GM23338 (cell line): Measurements from ENCODE around the gene MACO1. TPM values are rescaled to one million over a fixed set of nuclear protein-coding genes. Genes with fewer than 3 reads are reported as not detected.

Source experiments
- ATAC-seq: fragments of 200-7000 bp; cut with Tn5 transposase; 3 replicates; pipeline ENCODE4 v1.9.1; 2020
- DNase-seq: peaks from one replicate; pipeline ENCODE4 v3.0.0-alpha.2; 2015; ENCODE audit warnings: low spot score
- H2AFZ ChIP-seq: fragments of 200-600 bp; sonication (generic); 2 replicates; pipeline ENCODE4 v1.8.0; 2016; ENCODE audit warnings: antibody characterized with exemption, mild to moderate bottlenecking, moderate library complexity
- H3F3A ChIP-seq: fragments of 200-600 bp; sonication (generic); replicated peaks from 2 replicates; pipeline ENCODE4 v1.8.0; 2017; ENCODE audit warnings: antibody characterized with exemption, mixed run types, low read depth
- H3K27ac ChIP-seq: fragments of 200-600 bp; sonication (generic); 2 replicates; pipeline ENCODE4 v1.6.1; 2016; ENCODE audit warnings: low read depth
- H3K27me3 ChIP-seq: fragments of 200-600 bp; sonication (generic); 2 replicates; pipeline ENCODE4 v1.8.0; 2016; ENCODE audit warnings: mild to moderate bottlenecking, mixed run types, moderate library complexity; ENCODE audit not compliant: insufficient read depth
- H3K36me3 ChIP-seq: fragments of 200-600 bp; sonication (generic); 2 replicates; pipeline ENCODE4 v1.8.0; 2016; ENCODE audit warnings: mild to moderate bottlenecking; ENCODE audit not compliant: insufficient read depth
- H3K4me1 ChIP-seq: fragments of 200-600 bp; sonication (generic); 2 replicates; pipeline ENCODE4 v1.8.0; 2016; ENCODE audit warnings: mild to moderate bottlenecking, moderate library complexity; ENCODE audit not compliant: insufficient read depth
- H3K4me2 ChIP-seq: fragments of 200-600 bp; sonication (generic); 2 replicates; pipeline ENCODE4 v1.7.1; 2017; ENCODE audit warnings: mixed run types
- H3K4me3 ChIP-seq: fragments of 200-600 bp; sonication (generic); 2 replicates; pipeline ENCODE4 v1.6.1; 2016; ENCODE audit warnings: mixed run types
- H3K79me2 ChIP-seq: fragments of 200-600 bp; sonication (generic); replicated peaks from 2 replicates; pipeline ENCODE4 v1.8.0; 2017; ENCODE audit warnings: mild to moderate bottlenecking; ENCODE audit not compliant: insufficient read depth
- H3K9me2 ChIP-seq: fragments of 200-600 bp; sonication (generic); 2 replicates; pipeline ENCODE4 v1.8.0; 2017; ENCODE audit not compliant: insufficient read depth
- H4K20me1 ChIP-seq: fragments of 200-600 bp; sonication (generic); replicated peaks from 2 replicates; pipeline ENCODE4 v1.8.0; 2017; ENCODE audit warnings: mild to moderate bottlenecking; ENCODE audit not compliant: insufficient read depth
- H3K27ac Mint-ChIP-seq: 2 replicates; pipeline ENCODE4 v1.8.0; 2020; ENCODE audit warnings: inconsistent platforms, mild to moderate bottlenecking, moderate library complexity, mixed read lengths
- H3K27me3 Mint-ChIP-seq: 3 replicates; pipeline ENCODE4 v1.8.0; 2022; ENCODE audit warnings: low read depth, mild to moderate bottlenecking, moderate library complexity, mixed read lengths, inconsistent platforms; ENCODE audit not compliant: insufficient read depth, poor library complexity
- H3K36me3 Mint-ChIP-seq: 3 replicates; pipeline ENCODE4 v1.8.0; 2021; ENCODE audit warnings: low read depth, mild to moderate bottlenecking, inconsistent platforms, moderate library complexity, mixed read lengths
- H3K4me1 Mint-ChIP-seq: 3 replicates; pipeline ENCODE4 v1.8.0; 2020; ENCODE audit warnings: mild to moderate bottlenecking, inconsistent platforms, mixed read lengths
- H3K4me3 Mint-ChIP-seq: 3 replicates; pipeline ENCODE4 v1.8.0; 2021; ENCODE audit warnings: moderate library complexity, mild to moderate bottlenecking, inconsistent platforms, mixed read lengths
- H3K9me3 Mint-ChIP-seq: 3 replicates; pipeline ENCODE4 v1.8.0; 2020; ENCODE audit warnings: moderate library complexity, mild to moderate bottlenecking, inconsistent platforms, mixed read lengths
- CREB1 ChIP-seq: fragments of 250-450 bp; sonication (Bioruptor Pico); IDR thresholded peaks from 2 replicates; pipeline ENCODE4 v1.5.0; 2020; ENCODE audit warnings: low read depth, mild to moderate bottlenecking, moderate library complexity
- ETS1 ChIP-seq: IDR thresholded peaks from 2 replicates; pipeline ENCODE4 v1.6.1; 2016; ENCODE audit warnings: antibody characterized with exemption
- EZH2 ChIP-seq: fragments of 200-600 bp; sonication (generic); IDR thresholded peaks from one replicate; pipeline ENCODE4 v1.8.0; 2017; ENCODE audit warnings: antibody characterized with exemption, mild to moderate bottlenecking, low read depth; ENCODE audit not compliant: unreplicated experiment
- JUNB ChIP-seq: IDR thresholded peaks from one replicate; pipeline ENCODE4 v1.6.1; 2016; ENCODE audit warnings: antibody characterized with exemption; ENCODE audit not compliant: unreplicated experiment
- NANOG ChIP-seq: IDR thresholded peaks from 2 replicates; pipeline ENCODE4 v1.6.1; 2016; ENCODE audit warnings: antibody characterized with exemption, borderline replicate concordance
- ZNF114 ChIP-seq: fragments of 250-450 bp; sonication (Bioruptor Pico); IDR thresholded peaks from 2 replicates; pipeline ENCODE4 v1.5.0; 2020; ENCODE audit warnings: mild to moderate bottlenecking, moderate library complexity
- ZNF331 ChIP-seq: fragments of 250-450 bp; sonication (Bioruptor Pico); IDR thresholded peaks from 2 replicates; pipeline ENCODE4 v1.5.0; 2020; ENCODE audit warnings: low read depth, mild to moderate bottlenecking, moderate library complexity
- ZNF462 ChIP-seq: fragments of 250-450 bp; sonication (Bioruptor Pico); IDR thresholded peaks from 2 replicates; pipeline ENCODE4 v1.5.0; 2020; ENCODE audit warnings: mild to moderate bottlenecking, moderate library complexity
- polyA plus RNA-seq: library from polyadenylated mRNA; unstranded; fragments of >200 nt; fragmentation: Nextera tagmentation; extraction: Ambion mirVana; gene quantifications from 2 replicates; pipeline ENCODE4 v1.2.1, GENCODE V29; 2016
- total RNA-seq: library from RNA; depleted of rRNA; stranded (reverse); fragments of >200 nt; shearing (Covaris generic); gene quantifications from 2 replicates; pipeline ENCODE4 v1.2.3, GENCODE V29; 2014
- TF ChIP-seq, protein P1 (sequence below), 2 experiments: fragments of 200-600 bp in 1 of 2; sonication (generic) in 1 of 2; conservative IDR thresholded peaks; 2 replicates each; pipeline versions ENCODE4 v1.5.1 to v1.6.1; 2016 to 2017; ENCODE audit warnings: antibody characterized with exemption in 2 of 2, low read depth in 2 of 2, mild to moderate bottlenecking in 2 of 2, moderate library complexity in 1 of 2
- TF ChIP-seq, protein P2 (sequence below): IDR thresholded peaks from one replicate; pipeline ENCODE4 v1.6.1; 2018; ENCODE audit warnings: antibody characterized with exemption; ENCODE audit not compliant: unreplicated experiment

The MACO1 gene
- total and polyA plus RNA-seq, 2 experiments from 2014 or later: 9.8 to 10.6 TPM

GRCh38 chr1:25428475-25429166, 2.1 kb upstream of the MACO1 start:
- 0 out of 2 replicates have a peak, but pooled peaks cover 2% of the 10 kb centered on the region for H3F3A ChIP-seq
- H2AFZ ChIP-seq: no peak overlapping the region
- peaks cover 21% of the 10 kb centered on the region for H3K79me2 ChIP-seq
- Mint-ChIP-seq H3K27ac (no peak overlapping the region), H3K27me3 (peaks cover 8% of the 10 kb centered on the region), H3K9me3 (no peaks in the 10 kb centered on the region), H3K4me3 (peak overlapping the region; percentile 56; the same call in 2 of the 3 replicates), H3K36me3 (no peaks in the 10 kb centered on the region), H3K4me1 (peaks cover 3% of the 10 kb centered on the region; the same call in 2 of the 3 replicates)
- ATAC-seq (no peak), DNase-seq (no peak)
- H4K20me1 ChIP-seq: no peaks in the 10 kb centered on the region
- TF ChIP-seq NANOG: no peak
- no peak for TF ChIP-seq ZNF331 (CRISPR knock-in tag)
- no peak for TF ChIP-seq ETS1
- TF ChIP-seq, protein P1, sequence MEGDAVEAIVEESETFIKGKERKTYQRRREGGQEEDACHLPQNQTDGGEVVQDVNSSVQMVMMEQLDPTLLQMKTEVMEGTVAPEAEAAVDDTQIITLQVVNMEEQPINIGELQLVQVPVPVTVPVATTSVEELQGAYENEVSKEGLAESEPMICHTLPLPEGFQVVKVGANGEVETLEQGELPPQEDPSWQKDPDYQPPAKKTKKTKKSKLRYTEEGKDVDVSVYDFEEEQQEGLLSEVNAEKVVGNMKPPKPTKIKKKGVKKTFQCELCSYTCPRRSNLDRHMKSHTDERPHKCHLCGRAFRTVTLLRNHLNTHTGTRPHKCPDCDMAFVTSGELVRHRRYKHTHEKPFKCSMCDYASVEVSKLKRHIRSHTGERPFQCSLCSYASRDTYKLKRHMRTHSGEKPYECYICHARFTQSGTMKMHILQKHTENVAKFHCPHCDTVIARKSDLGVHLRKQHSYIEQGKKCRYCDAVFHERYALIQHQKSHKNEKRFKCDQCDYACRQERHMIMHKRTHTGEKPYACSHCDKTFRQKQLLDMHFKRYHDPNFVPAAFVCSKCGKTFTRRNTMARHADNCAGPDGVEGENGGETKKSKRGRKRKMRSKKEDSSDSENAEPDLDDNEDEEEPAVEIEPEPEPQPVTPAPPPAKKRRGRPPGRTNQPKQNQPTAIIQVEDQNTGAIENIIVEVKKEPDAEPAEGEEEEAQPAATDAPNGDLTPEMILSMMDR (conservative IDR thresholded peaks at IDR 0.05; ENCODE audit: low read depth in 2 of 2): no peak
- TF ChIP-seq ZNF462 (CRISPR knock-in tag): no peak
- no peak for TF ChIP-seq CREB1
- no peak for TF ChIP-seq EZH2
- no peak for TF ChIP-seq JUNB
- TF ChIP-seq, protein P2, sequence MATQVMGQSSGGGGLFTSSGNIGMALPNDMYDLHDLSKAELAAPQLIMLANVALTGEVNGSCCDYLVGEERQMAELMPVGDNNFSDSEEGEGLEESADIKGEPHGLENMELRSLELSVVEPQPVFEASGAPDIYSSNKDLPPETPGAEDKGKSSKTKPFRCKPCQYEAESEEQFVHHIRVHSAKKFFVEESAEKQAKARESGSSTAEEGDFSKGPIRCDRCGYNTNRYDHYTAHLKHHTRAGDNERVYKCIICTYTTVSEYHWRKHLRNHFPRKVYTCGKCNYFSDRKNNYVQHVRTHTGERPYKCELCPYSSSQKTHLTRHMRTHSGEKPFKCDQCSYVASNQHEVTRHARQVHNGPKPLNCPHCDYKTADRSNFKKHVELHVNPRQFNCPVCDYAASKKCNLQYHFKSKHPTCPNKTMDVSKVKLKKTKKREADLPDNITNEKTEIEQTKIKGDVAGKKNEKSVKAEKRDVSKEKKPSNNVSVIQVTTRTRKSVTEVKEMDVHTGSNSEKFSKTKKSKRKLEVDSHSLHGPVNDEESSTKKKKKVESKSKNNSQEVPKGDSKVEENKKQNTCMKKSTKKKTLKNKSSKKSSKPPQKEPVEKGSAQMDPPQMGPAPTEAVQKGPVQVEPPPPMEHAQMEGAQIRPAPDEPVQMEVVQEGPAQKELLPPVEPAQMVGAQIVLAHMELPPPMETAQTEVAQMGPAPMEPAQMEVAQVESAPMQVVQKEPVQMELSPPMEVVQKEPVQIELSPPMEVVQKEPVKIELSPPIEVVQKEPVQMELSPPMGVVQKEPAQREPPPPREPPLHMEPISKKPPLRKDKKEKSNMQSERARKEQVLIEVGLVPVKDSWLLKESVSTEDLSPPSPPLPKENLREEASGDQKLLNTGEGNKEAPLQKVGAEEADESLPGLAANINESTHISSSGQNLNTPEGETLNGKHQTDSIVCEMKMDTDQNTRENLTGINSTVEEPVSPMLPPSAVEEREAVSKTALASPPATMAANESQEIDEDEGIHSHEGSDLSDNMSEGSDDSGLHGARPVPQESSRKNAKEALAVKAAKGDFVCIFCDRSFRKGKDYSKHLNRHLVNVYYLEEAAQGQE: no peak
- no peak for TF ChIP-seq ZNF114 (CRISPR knock-in tag)
- H3K4me2 ChIP-seq: no peak overlapping the region; the same call in 1 of the 2 replicates
- peaks cover 8% of the 10 kb centered on the region for H3K4me1 ChIP-seq
- H3K27ac ChIP-seq: no peak overlapping the region
- no peaks in the 10 kb centered on the region for H3K9me2 ChIP-seq
- H3K4me3 ChIP-seq: no peak overlapping the region
- H3K36me3 ChIP-seq: no peaks in the 10 kb centered on the region
- peaks cover 9% of the 10 kb centered on the region; the same call in 1 of the 2 replicates for H3K27me3 ChIP-seq
